GM06990 (cell line): ENCODE data around the gene MFSD6.

Experiments used
- DNase-seq: peaks from one replicate; pipeline ENCODE4 v3.0.0-alpha.2; 2011; ENCODE audit not compliant: insufficient read length; ENCODE audit errors: extremely low read depth
- H3K27me3 ChIP-seq: replicated peaks from 2 replicates; pipeline ENCODE4 v1.6.0; 2011; ENCODE audit warnings: low read length; ENCODE audit not compliant: control insufficient read depth, insufficient read depth
- H3K36me3 ChIP-seq: 2 replicates; pipeline ENCODE4 v1.5.1; 2011; ENCODE audit warnings: low read length; ENCODE audit not compliant: control insufficient read depth, insufficient read depth
- H3K4me3 ChIP-seq: replicated peaks from 2 replicates; pipeline ENCODE4 v1.5.1; 2011; ENCODE audit warnings: low read depth, mild to moderate bottlenecking, control low read depth, low read length
- TF ChIP-seq, protein P1 (sequence below): IDR thresholded peaks from 2 replicates; pipeline ENCODE4 v1.5.1; 2011; ENCODE audit warnings: low read length, control low read depth, mild to moderate bottlenecking, inconsistent platforms; ENCODE audit not compliant: insufficient read depth, poor library complexity, severe bottlenecking

MFSD6 gene

GRCh38 chr2:190481339-190481738 is 73.2 kb downstream of the MFSD6 start:
- TF ChIP-seq, protein P1, sequence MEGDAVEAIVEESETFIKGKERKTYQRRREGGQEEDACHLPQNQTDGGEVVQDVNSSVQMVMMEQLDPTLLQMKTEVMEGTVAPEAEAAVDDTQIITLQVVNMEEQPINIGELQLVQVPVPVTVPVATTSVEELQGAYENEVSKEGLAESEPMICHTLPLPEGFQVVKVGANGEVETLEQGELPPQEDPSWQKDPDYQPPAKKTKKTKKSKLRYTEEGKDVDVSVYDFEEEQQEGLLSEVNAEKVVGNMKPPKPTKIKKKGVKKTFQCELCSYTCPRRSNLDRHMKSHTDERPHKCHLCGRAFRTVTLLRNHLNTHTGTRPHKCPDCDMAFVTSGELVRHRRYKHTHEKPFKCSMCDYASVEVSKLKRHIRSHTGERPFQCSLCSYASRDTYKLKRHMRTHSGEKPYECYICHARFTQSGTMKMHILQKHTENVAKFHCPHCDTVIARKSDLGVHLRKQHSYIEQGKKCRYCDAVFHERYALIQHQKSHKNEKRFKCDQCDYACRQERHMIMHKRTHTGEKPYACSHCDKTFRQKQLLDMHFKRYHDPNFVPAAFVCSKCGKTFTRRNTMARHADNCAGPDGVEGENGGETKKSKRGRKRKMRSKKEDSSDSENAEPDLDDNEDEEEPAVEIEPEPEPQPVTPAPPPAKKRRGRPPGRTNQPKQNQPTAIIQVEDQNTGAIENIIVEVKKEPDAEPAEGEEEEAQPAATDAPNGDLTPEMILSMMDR: no peak

GRCh38 chr2:190482451-190482850 is 74.3 kb downstream of the MFSD6 start:
- H3K36me3 ChIP-seq: no peaks in the 10 kb centered on the region
- DNase-seq: no peak
- no peak overlapping the region for H3K4me3 ChIP-seq
- TF ChIP-seq, protein P1: no peak
- no peaks in the 10 kb centered on the region for H3K27me3 ChIP-seq

More at GRCh38 chr2:190481339-190481738, 73.2 kb downstream of the MFSD6 start:
- Histone ChIP-seq H3K36me3 (no peaks in the 10 kb centered on the region), H3K27me3 (no peaks in the 10 kb centered on the region), H3K4me3 (no peak overlapping the region)
- no peak for DNase-seq

DNA sequence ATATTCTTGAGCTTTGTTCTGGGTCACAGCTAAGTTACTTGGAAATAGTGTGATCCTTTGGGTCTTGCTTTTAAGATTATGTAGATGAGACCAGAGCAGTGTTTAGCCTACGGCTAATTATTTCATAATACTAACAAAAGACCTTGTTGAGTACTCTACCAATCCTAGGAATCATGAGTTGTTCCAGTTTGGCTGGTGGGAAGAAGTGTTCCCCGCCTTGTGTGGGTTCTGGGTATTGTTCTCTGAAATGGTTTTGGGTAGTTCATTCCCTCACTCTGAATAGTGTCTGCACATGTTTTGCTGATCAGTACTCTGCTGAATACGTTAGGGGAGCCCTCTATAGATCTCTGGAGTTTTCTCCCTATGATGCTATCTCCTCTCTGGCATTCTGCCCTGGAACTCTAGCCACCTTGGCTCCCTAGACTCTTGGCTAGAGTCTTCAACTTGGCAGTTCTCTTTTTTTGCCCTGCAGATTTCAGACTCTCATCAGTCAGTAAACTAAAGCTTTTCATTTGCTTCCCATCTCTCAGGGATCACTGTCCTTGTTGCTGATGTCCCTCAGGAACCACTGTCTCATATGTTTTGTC is 78.0 kb downstream of the MFSD6 start:
- Histone ChIP-seq H3K4me3 (no peak overlapping the region), H3K36me3 (peaks cover 3% of the 10 kb centered on the region), H3K27me3 (no peaks in the 10 kb centered on the region)
- DNase-seq: no peak
- TF ChIP-seq, protein P1: no peak

- TF ChIP-seq, protein P1: no peak
- DNase-seq: no peak
- H3K27me3 ChIP-seq: no peaks in the 10 kb centered on the region
- peaks cover 6% of the 10 kb centered on the region for H3K36me3 ChIP-seq
- no peak overlapping the region for H3K4me3 ChIP-seq
Measured at GRCh38 chr2:190488516-190489233, 80.5 kb downstream of the MFSD6 start.

DNA sequence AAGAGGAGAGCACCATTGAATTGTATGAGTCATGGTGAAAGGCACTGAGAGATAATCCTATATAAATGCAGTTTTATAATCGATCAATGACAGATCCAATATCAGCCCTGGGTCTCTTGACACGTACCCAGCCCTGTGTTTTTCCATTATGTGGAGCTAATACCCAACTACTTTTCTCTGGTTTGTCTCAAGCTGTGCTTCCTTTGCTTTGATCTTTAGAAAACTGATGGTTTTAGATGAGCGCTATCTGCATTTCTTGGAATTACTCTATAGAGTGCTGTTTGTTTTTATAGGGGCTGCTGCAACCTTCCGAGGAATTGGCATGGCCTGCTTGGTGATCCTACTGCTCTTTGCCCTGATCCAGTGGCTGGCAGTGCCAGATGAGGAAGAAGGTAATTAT is 81.3 kb downstream of the MFSD6 start:
- DNase-seq: no peak
- peaks cover 6% of the 10 kb centered on the region for H3K36me3 ChIP-seq
- no peak overlapping the region for H3K4me3 ChIP-seq
- H3K27me3 ChIP-seq: no peaks in the 10 kb centered on the region
- TF ChIP-seq, protein P1: no peak

DNA sequence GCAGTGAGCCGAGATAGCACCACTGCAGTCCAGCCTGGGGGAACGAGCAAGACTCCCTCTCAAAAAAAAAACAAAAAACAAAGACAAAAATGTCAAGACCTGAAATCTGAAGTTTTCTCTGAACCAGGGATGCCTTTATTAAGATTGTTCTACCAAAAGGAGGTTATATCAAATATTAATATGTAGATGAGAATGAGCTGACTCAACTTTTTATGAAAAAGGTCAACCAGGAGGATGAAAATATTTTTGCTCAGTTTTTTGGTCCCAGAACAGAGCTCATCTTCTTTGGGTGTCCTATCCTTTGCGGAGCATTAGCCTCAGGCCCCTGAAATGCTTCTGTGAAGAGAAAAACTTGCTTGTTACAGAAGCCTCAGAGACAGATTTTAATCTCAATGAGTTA is 82.3 kb downstream of the MFSD6 start:
- DNase-seq: no peak
- H3K27me3 ChIP-seq: no peaks in the 10 kb centered on the region
- TF ChIP-seq, protein P1: no peak
- peaks cover 6% of the 10 kb centered on the region for H3K36me3 ChIP-seq
- no peak overlapping the region for H3K4me3 ChIP-seq
